Activated CD8-positive, alpha-beta memory T cell treated with anti-CD3 and anti-CD28 coated beads, Interleukin-2, amount 10 ng/mL, durations not matched to agents 7 days and 5 days (primary cell): ENCODE data around the gene STAT1. TPM values are rescaled to one million over a fixed set of nuclear protein-coding genes. Genes with fewer than 3 reads are reported as not detected.
A peak's percentile ranks its signal among the peaks of the same experiment; 100 is the strongest.

Experiments used
- ATAC-seq: fragments of 150-1000 bp; cut with Tn5 transposase; one replicate; pipeline ENCODE4 v1.10.0; 2021; ENCODE audit warnings: moderate library complexity
- CTCF ChIA-PET: fragments of 350-600 bp; sonication (Branson Sonifier 250); formaldehyde crosslinking; loops from one replicate; lab custom pipeline; 2021; ENCODE audit warnings: antibody characterized with exemption; lab: Charles Lee
- DNase-seq: peaks from one replicate; pipeline ENCODE4 v3.0.0-alpha.2; 2020
- H3K27ac Mint-ChIP-seq: one replicate; pipeline ENCODE4 v1.8.0; 2021; ENCODE audit warnings: mild to moderate bottlenecking, mixed read lengths
- H3K27me3 Mint-ChIP-seq: one replicate; pipeline ENCODE4 v1.8.0; 2021; ENCODE audit warnings: mixed read lengths
- H3K36me3 Mint-ChIP-seq: one replicate; pipeline ENCODE4 v1.8.0; 2021; ENCODE audit warnings: mild to moderate bottlenecking, mixed read lengths
- H3K4me1 Mint-ChIP-seq: one replicate; pipeline ENCODE4 v1.8.0; 2021; ENCODE audit warnings: mixed read lengths
- H3K4me3 Mint-ChIP-seq: one replicate; pipeline ENCODE4 v1.8.0; 2021; ENCODE audit warnings: mild to moderate bottlenecking, moderate library complexity, mixed read lengths
- H3K9me3 Mint-ChIP-seq: one replicate; pipeline ENCODE4 v1.8.0; 2022; ENCODE audit warnings: low read depth, mixed read lengths
- total RNA-seq, 2 experiments: library from RNA; stranded (reverse); gene quantifications; one replicate each; pipeline ENCODE4 v1.2.3, GENCODE V29; 2021

The STAT1 gene
- 100 to 1,000 TPM; 385 to 515 TPM for total RNA-seq

DNA sequence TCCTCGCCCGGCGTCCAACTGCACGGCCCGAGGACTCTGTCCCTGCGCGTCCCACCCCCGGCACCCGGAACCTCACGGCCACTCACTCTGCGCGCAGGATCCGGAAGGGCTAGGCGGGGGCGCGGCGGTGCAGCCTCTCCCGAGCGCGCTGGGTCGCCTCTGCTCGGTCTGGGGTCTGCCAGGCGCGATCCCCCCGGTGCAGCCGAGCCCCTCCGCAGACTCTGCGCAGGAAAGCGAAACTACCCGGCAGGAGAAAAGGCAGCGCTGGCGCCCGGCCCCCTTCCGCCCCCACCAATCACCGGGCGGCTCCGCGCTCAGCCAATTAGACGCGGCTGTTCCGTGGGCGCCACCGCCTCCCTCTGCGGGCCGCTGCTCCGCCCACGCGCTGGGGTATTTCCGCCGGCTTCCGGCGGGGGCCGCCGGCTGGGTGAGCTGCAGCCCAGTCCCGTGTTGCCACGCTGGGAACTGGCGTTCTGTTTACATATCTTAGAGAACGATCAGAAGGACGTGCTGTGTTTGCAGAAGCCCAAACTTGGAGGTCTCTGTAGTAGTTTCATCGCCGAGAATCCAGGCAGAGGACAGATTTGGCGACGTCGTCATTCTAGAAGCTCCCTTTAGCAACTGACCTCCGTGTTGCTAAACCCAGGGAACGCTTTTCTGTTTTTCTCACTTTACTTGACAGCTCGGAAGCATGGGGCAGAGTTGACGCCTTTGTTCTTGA lies at the start of gene STAT1:
TSS of gene STAT1 (minus strand) at position 240 of the 721 bp plus-strand sequence. CDS start 4,168 bp downstream, outside the sequence.
- H3K36me3 Mint-ChIP-seq = peaks cover 24% of the 10 kb centered on the region
- H3K9me3 Mint-ChIP-seq = no peaks in the 10 kb centered on the region
- DNase-seq (peak; percentile 96), ATAC-seq (peak; percentile 89)
- no peaks in the 10 kb centered on the region for H3K27me3 Mint-ChIP-seq
- H3K4me3 Mint-ChIP-seq = no peak within 1 kb of the TSS
- H3K4me1 Mint-ChIP-seq = peaks cover 40% of the 10 kb centered on the region
- no peak within 1 kb of the TSS for H3K27ac Mint-ChIP-seq
- CTCF ChIA-PET = interaction anchor here (0.8 to 1.2 kb wide), 6 partner anchors 9 to 164 kb away, joined by 3 to 9 read pairs (median 4); no protein-coding TSS in a partner anchor

- Mint-ChIP-seq H3K36me3 (peaks cover 77% of the 10 kb centered on the region), H3K27ac (peak overlapping the region; percentile 98), H3K27me3 (no peaks in the 10 kb centered on the region), H3K4me3 (peak overlapping the region; percentile 41), H3K9me3 (no peaks in the 10 kb centered on the region), H3K4me1 (peaks cover 73% of the 10 kb centered on the region)
- DNase-seq (no peak), ATAC-seq (no peak)
- CTCF ChIA-PET = interaction anchor here (0.8 to 7.6 kb wide), 4 partner anchors 12 to 92 kb away, joined by 4 to 52 read pairs (median 18); partner anchors contain the start of gene STAT4
These were observed 49.6 kb upstream of the STAT1 start for GRCh38 chr2:191063584-191063983.

GRCh38 chr2:191061381-191061980 lies 47.5 kb upstream of the STAT1 start:
- no peaks in the 10 kb centered on the region for H3K27me3 Mint-ChIP-seq
- CTCF ChIA-PET = interaction anchor here (0.6 to 7.6 kb wide), 8 partner anchors 9 to 104 kb away, joined by 3 to 52 read pairs (median 8); partner anchors contain the start of gene STAT4
- H3K9me3 Mint-ChIP-seq = no peaks in the 10 kb centered on the region
- peaks cover 64% of the 10 kb centered on the region for H3K4me1 Mint-ChIP-seq
- ATAC-seq = peak; percentile 37
- peaks cover 71% of the 10 kb centered on the region for H3K36me3 Mint-ChIP-seq
- peak overlapping the region; percentile 28 for H3K4me3 Mint-ChIP-seq
- peak overlapping the region; percentile 88 for H3K27ac Mint-ChIP-seq
- DNase-seq = peak; percentile 55

DNA sequence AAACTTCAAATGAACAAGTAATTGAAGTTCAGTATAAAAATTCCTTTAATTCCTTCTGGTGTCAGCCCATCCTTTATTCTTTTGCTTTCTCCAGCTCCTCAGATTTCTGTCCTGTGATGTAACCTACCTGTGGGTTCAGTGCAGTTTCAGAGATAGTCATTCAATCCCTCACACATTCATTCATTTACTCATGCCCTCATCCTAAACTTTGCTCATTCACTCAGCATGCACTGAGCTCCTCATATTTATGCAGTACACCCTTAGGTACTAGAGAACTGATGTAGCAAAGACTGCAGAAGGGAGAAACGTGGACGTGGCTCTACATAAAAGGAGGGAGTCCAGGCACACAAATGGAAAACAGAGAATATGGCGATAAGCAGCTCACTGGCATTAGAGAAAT lies 45.3 kb upstream of the STAT1 start:
- CTCF ChIA-PET = interaction anchor here (0.9 to 2.5 kb wide), 3 partner anchors 96 to 105 kb away, joined by 3 to 16 read pairs (median 3); no protein-coding TSS in a partner anchor
- Mint-ChIP-seq H3K27me3 (no peaks in the 10 kb centered on the region), H3K4me3 (no peak overlapping the region), H3K4me1 (peaks cover 70% of the 10 kb centered on the region), H3K27ac (peak overlapping the region; percentile 3), H3K9me3 (no peaks in the 10 kb centered on the region), H3K36me3 (peaks cover 62% of the 10 kb centered on the region)
- no peak for ATAC-seq
- no peak for DNase-seq

GRCh38 chr2:191056228-191056627 lies 42.3 kb upstream of the STAT1 start:
- no peaks in the 10 kb centered on the region for H3K9me3 Mint-ChIP-seq
- no peaks in the 10 kb centered on the region for H3K27me3 Mint-ChIP-seq
- CTCF ChIA-PET = interaction anchor here (1.4 to 9.6 kb wide), 2 partner anchors 71 to 104 kb away, joined by 3 to 369 read pairs; no protein-coding TSS in a partner anchor
- peaks cover 41% of the 10 kb centered on the region for H3K36me3 Mint-ChIP-seq
- H3K4me1 Mint-ChIP-seq = peaks cover 44% of the 10 kb centered on the region
- peak; percentile 84 for ATAC-seq
- DNase-seq = peak; percentile 63
- peak overlapping the region; percentile 86 for H3K27ac Mint-ChIP-seq
- peak overlapping the region; percentile 38 for H3K4me3 Mint-ChIP-seq

- Mint-ChIP-seq H3K9me3 (no peaks in the 10 kb centered on the region), H3K27ac (no peak overlapping the region), H3K4me1 (peaks cover 25% of the 10 kb centered on the region), H3K4me3 (no peak overlapping the region), H3K36me3 (peaks cover 30% of the 10 kb centered on the region), H3K27me3 (no peaks in the 10 kb centered on the region)
- DNase-seq = no peak
- CTCF ChIA-PET = interaction anchor here (0.9 to 9.6 kb wide), 16 partner anchors 9 to 141 kb away, joined by 3 to 369 read pairs (median 8); partner anchors contain the start of genes STAT1 and STAT4
- ATAC-seq = no peak
These were observed 39.3 kb upstream of the STAT1 start for GRCh38 chr2:191053256-191053655.

GRCh38 chr2:191051825-191052778 lies 38.1 kb upstream of the STAT1 start:
- Mint-ChIP-seq H3K27me3 (no peaks in the 10 kb centered on the region), H3K9me3 (no peaks in the 10 kb centered on the region), H3K4me1 (peaks cover 18% of the 10 kb centered on the region), H3K36me3 (peaks cover 31% of the 10 kb centered on the region), H3K27ac (no peak overlapping the region), H3K4me3 (no peak overlapping the region)
- CTCF ChIA-PET = interaction anchor here (0.8 to 9.6 kb wide), 32 partner anchors 10 to 626 kb away, joined by 3 to 369 read pairs (median 4); partner anchors contain the start of genes NABP1, STAT1 and STAT4
- no peak for DNase-seq
- ATAC-seq = peak; percentile 55

- H3K27me3 Mint-ChIP-seq = no peaks in the 10 kb centered on the region
- ATAC-seq (no peak), DNase-seq (no peak)
- peaks cover 11% of the 10 kb centered on the region for H3K4me1 Mint-ChIP-seq
- H3K36me3 Mint-ChIP-seq = peaks cover 30% of the 10 kb centered on the region
- no peak overlapping the region for H3K4me3 Mint-ChIP-seq
- H3K27ac Mint-ChIP-seq = no peak overlapping the region
- no peaks in the 10 kb centered on the region for H3K9me3 Mint-ChIP-seq
- CTCF ChIA-PET = interaction anchor here (1.0 to 9.6 kb wide), 15 partner anchors 11 to 470 kb away, joined by 3 to 369 read pairs (median 8); partner anchors contain the start of gene STAT4
These were observed 37.2 kb upstream of the STAT1 start for GRCh38 chr2:191051177-191051576.

DNA sequence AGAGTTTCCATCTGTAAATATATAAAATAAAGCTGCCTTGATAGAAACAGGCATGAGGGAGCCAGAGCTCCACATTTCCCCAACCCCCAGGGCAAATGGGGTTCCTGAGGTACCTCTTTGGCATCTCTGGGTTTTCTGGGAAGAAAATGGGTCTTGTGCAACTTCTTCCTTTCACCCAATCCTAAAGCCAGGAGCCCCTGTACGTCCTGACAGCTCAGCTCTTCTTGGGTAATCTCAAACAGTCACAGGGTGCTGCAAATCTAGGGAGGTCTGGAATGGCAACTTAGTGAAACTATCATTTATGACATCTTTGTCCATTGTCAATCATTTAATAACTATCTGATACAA lies 36.6 kb upstream of the STAT1 start:
- ATAC-seq = no peak
- Mint-ChIP-seq H3K27ac (peak overlapping the region; percentile 48), H3K4me3 (no peak overlapping the region), H3K9me3 (no peaks in the 10 kb centered on the region), H3K4me1 (peaks cover 7% of the 10 kb centered on the region), H3K36me3 (peaks cover 33% of the 10 kb centered on the region), H3K27me3 (no peaks in the 10 kb centered on the region)
- CTCF ChIA-PET = interaction anchor here (0.9 to 9.6 kb wide), 10 partner anchors 11 to 120 kb away, joined by 3 to 369 read pairs (median 8); partner anchors contain the start of gene STAT4
- no peak for DNase-seq

DNA sequence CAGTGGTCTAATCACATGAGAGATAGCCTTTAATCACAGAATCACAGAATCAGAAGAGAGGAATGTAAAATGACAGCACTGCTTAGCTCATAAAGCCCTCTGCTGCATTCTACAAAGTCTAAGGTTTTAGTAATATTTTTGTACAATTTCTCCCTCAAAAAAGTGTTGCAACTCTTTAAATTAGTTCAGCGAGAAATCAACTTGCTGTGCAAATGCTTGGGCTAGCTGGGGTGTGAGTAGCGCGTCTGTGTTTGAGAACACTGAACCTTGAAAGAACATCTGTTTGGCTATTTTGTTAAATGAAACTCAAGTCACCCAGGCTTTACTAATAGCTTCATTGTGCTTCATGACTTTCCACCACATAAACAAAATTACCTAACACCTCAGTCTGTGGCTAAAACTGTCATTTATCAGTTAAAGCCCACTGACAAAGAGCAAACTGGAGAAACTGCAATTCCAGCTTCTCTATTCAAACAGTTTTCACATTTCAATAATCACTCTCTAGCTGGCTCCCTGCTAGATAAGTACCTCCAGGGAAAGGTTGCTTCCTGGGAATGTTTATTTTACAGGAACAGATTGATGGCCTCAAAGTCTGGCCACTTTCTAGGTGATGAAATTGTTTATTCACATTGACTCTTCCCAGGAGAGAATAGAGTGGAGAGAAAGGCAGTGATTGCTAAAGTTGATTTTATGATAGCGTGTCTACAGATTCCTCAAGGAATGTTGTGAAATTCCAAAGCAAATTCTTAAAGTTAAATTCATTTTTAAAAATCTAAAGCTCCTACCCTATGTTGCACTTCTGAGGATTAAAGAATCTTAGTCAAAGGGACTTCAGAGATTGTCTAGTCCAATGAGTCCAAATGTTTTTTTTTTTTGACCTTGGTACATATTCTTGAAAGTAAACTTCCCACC lies 36.0 kb upstream of the STAT1 start:
- H3K4me3 Mint-ChIP-seq = no peak overlapping the region
- ATAC-seq = peak; percentile 46
- H3K27ac Mint-ChIP-seq = peak overlapping the region; percentile 21
- H3K27me3 Mint-ChIP-seq = no peaks in the 10 kb centered on the region
- H3K4me1 Mint-ChIP-seq = peaks cover 7% of the 10 kb centered on the region
- peaks cover 38% of the 10 kb centered on the region for H3K36me3 Mint-ChIP-seq
- no peaks in the 10 kb centered on the region for H3K9me3 Mint-ChIP-seq
- CTCF ChIA-PET = interaction anchor here (0.9 to 9.6 kb wide), 7 partner anchors 9 to 110 kb away, joined by 3 to 369 read pairs (median 3); partner anchors contain the start of gene STAT4
- DNase-seq = no peak

- no peaks in the 10 kb centered on the region for H3K4me1 Mint-ChIP-seq
- no peak overlapping the region for H3K4me3 Mint-ChIP-seq
- no peaks in the 10 kb centered on the region for H3K27me3 Mint-ChIP-seq
- CTCF ChIA-PET = interaction anchor here (0.7 to 9.6 kb wide), 4 partner anchors 11 to 112 kb away, joined by 3 to 369 read pairs (median 4); no protein-coding TSS in a partner anchor
- DNase-seq (no peak), ATAC-seq (no peak)
- H3K9me3 Mint-ChIP-seq = peaks cover 6% of the 10 kb centered on the region
- H3K36me3 Mint-ChIP-seq = peaks cover 44% of the 10 kb centered on the region
- H3K27ac Mint-ChIP-seq = no peak overlapping the region
These were observed 34.1 kb upstream of the STAT1 start for GRCh38 chr2:191048073-191048472.
